Cerebellar nuclear complex (tissue), 1 donor: ENCODE measurements around the gene SLU7.
A peak's percentile ranks its signal among the peaks of the same experiment; 100 is the strongest.

Experiments used
- DNase-seq, 2 experiments: peaks; one replicate each; lab custom pipeline; 2025; lab: John Stamatoyannopoulos, UW

SLU7 gene

GRCh38 chr5:160418561-160419457 is at the start of gene SLU7:
Gene SLU7 (minus strand): TSS chr5:160419081. CDS start chr5:160415294, 3,787 bp downstream.
- DNase-seq, result peak in 1 of 2 experiments; percentile 85

DNA sequence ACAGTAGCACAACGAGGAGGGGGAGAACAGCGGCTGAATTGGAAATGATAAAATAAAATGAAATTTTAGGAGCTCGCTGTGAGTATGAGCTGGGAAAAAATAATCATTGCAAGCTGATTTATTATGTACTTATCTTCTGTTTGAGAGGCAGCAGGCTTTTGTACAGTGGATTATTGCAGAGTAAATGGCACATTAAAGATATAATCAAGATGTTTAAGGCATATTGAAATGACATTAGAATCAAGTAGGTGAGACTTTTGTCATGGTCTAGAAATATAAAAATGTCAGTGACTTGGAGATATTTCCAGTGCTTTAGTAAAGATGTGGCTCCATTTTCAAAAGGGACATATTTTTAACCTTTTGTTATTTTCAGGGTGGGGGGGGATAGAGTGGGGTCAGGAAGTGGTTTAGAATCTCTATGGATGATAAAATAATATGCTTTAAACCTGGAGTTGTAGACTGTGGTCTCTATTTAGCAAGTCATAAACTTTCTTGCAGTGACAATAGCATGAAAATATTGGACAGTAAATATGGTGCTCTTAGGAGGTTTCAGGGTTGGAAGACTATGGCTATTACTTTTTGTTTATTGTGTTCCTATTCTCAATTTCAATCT is 49.6 kb upstream of the SLU7 start:
- no peak for DNase-seq

DNA sequence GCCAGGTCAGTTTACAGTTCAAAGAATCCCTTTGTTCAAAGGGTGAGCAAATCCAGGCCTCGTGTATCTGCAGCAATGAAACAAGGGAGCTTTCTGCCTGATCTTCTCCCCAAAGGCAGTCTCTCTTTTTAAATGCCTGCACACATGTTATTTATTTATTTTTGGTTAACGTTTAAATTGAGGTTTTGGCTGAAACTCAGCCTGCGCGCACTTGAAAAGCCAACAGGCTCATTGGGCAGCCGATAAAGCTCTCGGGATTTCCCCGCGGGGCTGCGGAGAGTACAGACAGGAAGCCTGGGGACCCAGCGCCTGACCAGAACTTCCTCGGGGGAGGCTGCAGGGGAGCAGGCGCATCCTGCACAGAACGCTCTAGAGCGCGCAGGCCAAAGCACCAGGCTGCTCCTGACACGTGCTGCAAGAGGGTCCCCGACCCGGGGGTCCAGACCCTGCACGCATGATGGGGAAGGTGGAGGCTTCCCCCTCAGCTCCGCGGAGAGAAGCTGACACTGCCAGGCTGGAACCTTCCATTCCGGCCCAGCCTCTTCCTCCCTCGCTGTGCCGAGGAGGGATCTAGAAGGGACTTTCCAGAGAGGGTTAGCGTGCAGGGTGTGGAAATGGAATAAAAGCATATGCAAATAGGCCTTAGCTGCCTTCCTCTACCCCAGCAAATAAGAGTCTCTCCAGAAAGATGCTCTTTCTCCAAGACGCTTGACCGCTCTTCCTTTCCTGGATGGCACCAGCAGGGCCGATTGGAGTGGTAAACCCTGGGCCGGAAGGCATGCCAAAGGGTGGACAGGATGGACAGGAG is 48.9 kb upstream of the SLU7 start:
- no peak for DNase-seq

- no peak for DNase-seq
Observed at GRCh38 chr5:160466889-160467554, 48.1 kb upstream of the SLU7 start.

- no peak for DNase-seq
Observed at GRCh38 chr5:160466116-160466515, 47.2 kb upstream of the SLU7 start.

- no peak for DNase-seq
Observed at GRCh38 chr5:160464466-160464797, 45.6 kb upstream of the SLU7 start.

DNA sequence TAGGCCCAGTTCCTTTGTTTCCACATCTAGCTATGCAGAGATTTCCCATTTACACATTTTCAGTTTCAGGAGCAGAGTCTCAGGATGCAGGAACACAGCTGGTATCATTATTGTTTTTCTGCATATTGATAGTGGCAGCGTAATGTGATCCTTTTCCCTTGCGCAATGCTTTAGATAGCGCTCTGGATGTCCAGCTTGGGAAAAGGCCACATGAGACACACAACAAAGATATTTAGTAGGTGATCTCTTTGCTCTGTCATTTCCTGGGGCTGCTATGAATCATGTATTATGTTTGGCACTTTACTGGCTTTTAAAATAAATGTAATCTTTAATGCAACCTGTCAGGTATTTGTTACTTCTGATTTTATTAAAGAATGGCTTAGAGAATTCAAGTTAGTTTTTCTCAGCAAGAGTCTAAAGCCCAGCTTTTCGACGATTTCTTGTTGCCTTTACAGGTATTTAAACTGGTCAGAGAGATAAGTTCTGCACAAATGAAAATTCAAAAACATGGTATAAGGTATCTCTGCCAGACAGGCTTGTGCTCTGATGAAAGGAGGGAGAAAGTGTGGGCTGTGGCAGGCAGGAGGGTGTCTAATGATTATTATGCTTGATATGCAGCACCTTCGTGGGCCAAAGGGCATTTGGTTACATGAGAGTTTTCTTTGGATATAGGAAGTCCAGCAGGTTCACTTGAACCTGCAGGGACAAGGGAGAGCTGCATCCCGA is 45.0 kb upstream of the SLU7 start:
- DNase-seq, result no peak

- no peak for DNase-seq
Observed at GRCh38 chr5:160463227-160463626, 44.3 kb upstream of the SLU7 start.

DNA sequence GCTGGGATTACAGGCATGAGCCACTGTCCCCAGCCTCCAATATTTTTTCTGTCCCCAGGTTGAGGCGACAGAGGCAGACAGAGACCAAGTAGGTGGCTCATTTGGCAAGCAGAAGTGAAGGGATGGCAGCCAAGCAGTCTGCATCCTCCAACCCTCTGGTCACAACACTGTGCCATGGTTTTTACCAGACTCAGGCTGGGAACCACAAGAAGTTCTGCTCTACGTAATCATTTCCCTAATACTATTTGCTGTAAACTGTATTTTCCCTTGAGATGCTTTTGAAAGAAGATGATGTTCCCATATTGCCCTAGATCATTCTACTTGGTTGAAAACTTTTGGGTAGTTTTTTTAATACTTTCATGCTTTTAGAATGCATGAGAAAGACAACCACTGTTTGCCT is 43.3 kb upstream of the SLU7 start:
- no peak for DNase-seq

GRCh38 chr5:160461378-160461777 is 42.5 kb upstream of the SLU7 start:
- DNase-seq, result no peak

- no peak for DNase-seq
Observed at GRCh38 chr5:160460377-160461049, 41.6 kb upstream of the SLU7 start.

DNA sequence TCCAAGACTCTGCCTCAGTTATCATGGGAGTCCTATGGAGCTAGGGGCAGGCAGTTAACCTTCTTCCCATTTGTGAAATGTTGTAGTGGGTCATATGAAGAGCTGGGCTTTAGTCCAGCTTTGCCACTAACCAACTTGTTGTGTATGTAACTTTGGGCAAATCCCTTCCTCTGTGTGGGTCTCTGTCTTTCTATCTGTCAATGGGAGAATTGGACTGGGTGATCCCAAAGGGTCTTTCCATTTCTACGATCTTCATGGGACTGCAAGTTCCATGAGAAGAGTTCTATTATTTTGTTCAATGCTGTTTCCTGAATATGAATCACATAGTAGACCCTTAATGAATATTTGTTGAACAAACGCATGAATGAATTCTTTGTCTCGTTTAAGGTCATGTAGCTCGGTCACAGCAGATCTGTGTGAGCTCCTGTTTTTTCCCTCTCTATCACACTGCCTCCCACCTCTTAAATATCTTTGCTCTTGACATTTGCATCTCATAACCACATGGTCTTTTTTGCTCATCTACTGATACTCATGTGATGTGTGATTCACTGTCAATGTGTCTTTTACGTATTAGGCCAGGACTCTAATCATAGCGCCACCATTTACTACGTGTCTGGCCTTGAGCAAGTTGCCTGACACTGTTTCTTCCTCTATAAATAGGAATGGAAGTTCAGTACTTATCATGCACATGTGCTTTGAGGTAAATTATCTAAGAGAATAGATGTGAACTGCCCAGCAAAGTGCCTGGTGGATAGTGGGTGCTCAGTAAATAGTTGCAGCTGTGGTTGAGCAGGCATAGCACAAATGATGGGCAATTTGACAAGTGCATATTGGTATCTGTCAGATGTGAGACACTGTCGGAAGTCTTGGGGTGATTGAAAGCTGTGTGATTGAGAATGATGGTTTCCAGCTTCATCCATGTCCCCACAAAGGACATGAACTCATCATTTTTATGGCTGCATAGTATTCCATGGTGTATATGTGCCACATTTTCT is 40.2 kb upstream of the SLU7 start:
- DNase-seq, result no peak

GRCh38 chr5:160457252-160457651 is 38.4 kb upstream of the SLU7 start:
- no peak for DNase-seq

GRCh38 chr5:160456480-160457177 is 37.7 kb upstream of the SLU7 start:
- no peak for DNase-seq

GRCh38 chr5:160455600-160455999 is 36.7 kb upstream of the SLU7 start:
- DNase-seq, result no peak

- no peak for DNase-seq
Observed at GRCh38 chr5:160453751-160454150, 34.9 kb upstream of the SLU7 start.

GRCh38 chr5:160452795-160453194 is 33.9 kb upstream of the SLU7 start:
- no peak for DNase-seq

GRCh38 chr5:160452036-160452435 is 33.2 kb upstream of the SLU7 start:
- DNase-seq, result no peak

- no peak for DNase-seq
Observed at GRCh38 chr5:160451281-160451680, 32.4 kb upstream of the SLU7 start.
